ENCODE measurements around the gene LRP2. TPM values are rescaled to one million over a fixed set of nuclear protein-coding genes. Genes with fewer than 3 reads are reported as not detected.
A peak's percentile ranks its signal among the peaks of the same experiment; 100 is the strongest.

LRP2 gene
- polyA plus RNA-seq, 1 of the 3 experiments (the other 2 are of a cell fraction), result not detected

GRCh38 chr2:169110419-169110818 is 251.9 kb downstream of the LRP2 start (continued):
- no peak for TF ChIP-seq PBX3 (IDR thresholded peaks at IDR 0.05)
- no peak for TF ChIP-seq JUND (IDR thresholded peaks at IDR 0.05)
- no peak for TF ChIP-seq POLR2AphosphoS5 (IDR thresholded peaks at IDR 0.05; ENCODE audit: low read depth, low read length)
- TF ChIP-seq CHD2 (IDR thresholded peaks at IDR 0.05; ENCODE audit: low read length, partially characterized antibody), result no peak
- no peak for TF ChIP-seq IRF3 (IDR thresholded peaks at IDR 0.05; ENCODE audit: low read depth, low read length)
- no peak for TF ChIP-seq TEAD4 (IDR thresholded peaks at IDR 0.05; ENCODE audit: borderline replicate concordance, insufficient read depth)

GRCh38 chr2:169109502-169110409 is 252.6 kb downstream of the LRP2 start:
- TF ChIP-seq ZBTB33 (IDR thresholded peaks at IDR 0.05; ENCODE audit: borderline replicate concordance, low read depth) (no peak), CTCF (IDR thresholded peaks at IDR 0.05) (peak; percentile 94), SMC3 (IDR thresholded peaks at IDR 0.05; ENCODE audit: low read depth, low read length) (peak; percentile 68), RAD21 (IDR thresholded peaks at IDR 0.05; ENCODE audit: low read length) (peak; percentile 88)
- no peaks in the 10 kb centered on the region for H3F3A ChIP-seq (replicated peaks; ENCODE audit: insufficient read depth)
- no peaks in the 10 kb centered on the region for H3K27me3 ChIP-seq (ENCODE audit: insufficient read depth)
- H3K36me3 ChIP-seq (replicated peaks in 1 of 2; ENCODE audit: control insufficient read depth in 1 of 2, insufficient read depth in 2 of 2, low read length in 1 of 2), result no peaks in the 10 kb centered on the region
- peak overlapping the region in 1 of 2 experiments; percentile 26; a peak in 1 of 4 replicates for H3K4me3 ChIP-seq (ENCODE audit: low read depth in 2 of 2, low read length in 1 of 2)
- ChIA-PET POLR2A (no interaction called here), CTCF (interaction anchor here (0.5 to 6.1 kb wide), 61 partner anchors 9 to 826 kb away, joined by 3 to 94 read pairs (median 4); no protein-coding TSS in a partner anchor)
- 42% methylated on average over 21 of the region's 21 CpGs for WGBS (ENCODE audit: low lambda C conversion rate)
- H4K20me1 ChIP-seq (ENCODE audit: insufficient read depth), result no peaks in the 10 kb centered on the region
- H3K27ac ChIP-seq (ENCODE audit: low read depth in 2 of 2, low read length in 1 of 2), result no peak overlapping the region
- no peaks in the 10 kb centered on the region for H3K9me2 ChIP-seq
- DNase-seq, result peak; percentile 78
- H3K4me1 ChIP-seq (ENCODE audit: control insufficient read depth in 1 of 2, insufficient read depth in 2 of 2, low read depth in 1 of 2, low read length in 1 of 2), result no peaks in the 10 kb centered on the region; a peak in 1 of 4 replicates
- H3K9ac ChIP-seq, result no peak overlapping the region
- no peak overlapping the region for H3K4me2 ChIP-seq
- no peaks in the 10 kb centered on the region for H3K9me3 ChIP-seq
- H2AFZ ChIP-seq (ENCODE audit: low read depth), result no peak overlapping the region
- no peaks in the 10 kb centered on the region for H3K79me2 ChIP-seq (ENCODE audit: insufficient read depth)
